K562 (cell line): ENCODE data around the gene INTS2. TPM values are rescaled to one million over a fixed set of nuclear protein-coding genes. Genes with fewer than 3 reads are reported as not detected.
A peak's percentile ranks its signal among the peaks of the same experiment; 100 is the strongest.

Experiments
- ATAC-seq: fragments of 200-7000 bp; cut with Tn5 transposase; 3 replicates; pipeline ENCODE4 v1.9.1; 2020; ENCODE audit warnings: moderate library complexity
- BruUV-seq: library from RNA; stranded (reverse); fragments of 400-500 nt; replicated peaks from 2 replicates; lab custom pipeline; 2021; lab: Mats Ljungman, UMichigan
- CTCF ChIA-PET: fragments of 300-600 bp; formaldehyde crosslinking; extraction: SDS; loops from one replicate; lab custom pipeline; 2021; ENCODE audit warnings: low intra/inter-chr PET ratio; lab: Yijun Ruan, JAX
- POLR2A ChIA-PET: fragments of 300-600, 350-650 bp; sonication (Branson Sonifier 250); formaldehyde crosslinking; extraction: SDS; loops from one replicate; lab custom pipeline; 2021; ENCODE audit warnings: antibody characterized with exemption, inconsistent platforms; lab: Yijun Ruan, JAX
- DNase-seq, 4 experiments: peaks; one replicate each; pipeline versions ENCODE4 v3.0.0 to v3.0.0-alpha.2; 2011 to 2018; ENCODE audit warnings: low spot score in 3 of 4, mixed read lengths in 3 of 4; ENCODE audit errors: extremely low read depth in 1 of 4
- FAIRE-seq: peaks from 2 replicates; lab custom pipeline; 2011; peaks lifted over from hg19 to GRCh38; lab: Jason Lieb, UNC
- H2AFZ ChIP-seq: 2 replicates; pipeline ENCODE4 v1.6.0; 2011; ENCODE audit warnings: low read depth, low read length, control low read depth, inconsistent platforms
- H3K27ac ChIP-seq: fragments of 200-600 bp; 3 replicates; pipeline ENCODE4 v1.8.0; 2011; ENCODE audit warnings: low read depth, mild to moderate bottlenecking, control low read depth, inconsistent platforms, low read length, moderate library complexity, mixed read lengths; ENCODE audit errors: extremely low read depth
- H3K27me3 ChIP-seq, 2 experiments: fragments of 300-600 bp in 1 of 2; 2 replicates in 1 of 2; 3 replicates in 1 of 2; pipeline versions ENCODE4 v1.6.0 to v1.8.0; 2011; ENCODE audit warnings: inconsistent platforms in 2 of 2, low read length in 2 of 2, mild to moderate bottlenecking in 1 of 2, mixed read lengths in 1 of 2, moderate library complexity in 1 of 2; ENCODE audit not compliant: control insufficient read depth in 2 of 2, insufficient read depth in 2 of 2
- H3K36me3 ChIP-seq: fragments of 300-600 bp; 3 replicates; pipeline ENCODE4 v1.8.0; 2011; ENCODE audit warnings: mild to moderate bottlenecking, low read length, inconsistent platforms; ENCODE audit not compliant: control insufficient read depth, insufficient read depth
- H3K4me1 ChIP-seq, 2 experiments: fragments of 200-600 bp in 1 of 2; replicated peaks in 1 of 2; 2 replicates in 1 of 2; 3 replicates in 1 of 2; pipeline versions ENCODE4 v1.5.1 to v1.8.0; 2011; ENCODE audit warnings: inconsistent platforms in 2 of 2, low read length in 2 of 2, mild to moderate bottlenecking in 1 of 2, mixed read lengths in 1 of 2, moderate library complexity in 1 of 2; ENCODE audit not compliant: control insufficient read depth in 2 of 2, insufficient read depth in 2 of 2
- H3K4me2 ChIP-seq: 2 replicates; pipeline ENCODE4 v1.6.1; 2011; ENCODE audit warnings: low read length, control low read depth, inconsistent platforms, mixed read lengths; ENCODE audit not compliant: insufficient read depth
- H3K4me3 ChIP-seq: fragments of 200-600 bp; sonication (generic), shearing (Covaris generic); 2 replicates; pipeline ENCODE4 v1.5.1; 2016; ENCODE audit warnings: control low read depth, inconsistent platforms
- H3K79me2 ChIP-seq: fragments of 200-600 bp; 3 replicates; pipeline ENCODE4 v1.8.0; 2011; ENCODE audit warnings: low read length, inconsistent platforms; ENCODE audit not compliant: control insufficient read depth, insufficient read depth
- H3K9ac ChIP-seq, 2 experiments: 2 replicates each; pipeline versions ENCODE4 v1.6.0 to v1.6.1; 2011; ENCODE audit warnings: low read depth in 2 of 2, low read length in 2 of 2, control low read depth in 1 of 2, inconsistent platforms in 1 of 2, mild to moderate bottlenecking in 1 of 2, mixed read lengths in 1 of 2; ENCODE audit not compliant: insufficient read depth in 1 of 2
- H3K9me1 ChIP-seq: one replicate; pipeline ENCODE4 v1.6.0; 2011; ENCODE audit warnings: inconsistent platforms, mild to moderate bottlenecking, low read length, moderate library complexity; ENCODE audit not compliant: control insufficient read depth, insufficient read depth
- H3K9me3 ChIP-seq: replicated peaks from 2 replicates; pipeline ENCODE4 v1.5.1; 2011; ENCODE audit warnings: low read depth, low read length, inconsistent platforms; ENCODE audit not compliant: control insufficient read depth, insufficient read depth
- H4K20me1 ChIP-seq: replicated peaks from 2 replicates; pipeline ENCODE4 v1.6.1; 2011; ENCODE audit warnings: low read length, inconsistent platforms, mixed read lengths; ENCODE audit not compliant: control insufficient read depth, insufficient read depth
- ARID4B ChIP-seq: sonication (generic); formaldehyde crosslinking; IDR thresholded peaks from 2 replicates; pipeline ENCODE4 v1.8.0; 2022; ENCODE audit warnings: mild to moderate bottlenecking, missing genetic modification reagents
- NFRKB ChIP-seq: fragments of 450-650 bp; IDR thresholded peaks from 2 replicates; pipeline ENCODE4 v1.6.1; 2016; ENCODE audit warnings: low read depth
- SNAPC5 ChIP-seq: fragments of 250-450 bp; sonication (Bioruptor Pico); IDR thresholded peaks from 2 replicates; pipeline ENCODE4 v1.8.0; 2021; ENCODE audit warnings: moderate library complexity, mild to moderate bottlenecking, inconsistent platforms
- ZBTB11 ChIP-seq, 3 experiments: fragments of 200-800 bp in 1 of 3; fragments of 250-450 bp in 1 of 3; fragments of 450-650 bp in 1 of 3; sonication (Bioruptor Pico) in 1 of 3; sonication (Bioruptor generic) in 1 of 3; formaldehyde crosslinking in 1 of 3; IDR thresholded peaks; 2 replicates each; pipeline versions ENCODE4 v1.6.1 to v1.8.0; 2016 to 2022; ENCODE audit warnings: mild to moderate bottlenecking in 2 of 3, missing genetic modification characterization in 2 of 3, missing compliant biosample characterization in 1 of 3, moderate library complexity in 1 of 3
- WGBS: fragments of 100-300 bp; shearing (Covaris generic); methylation state at CpG from one replicate; pipeline ENCODE4 v1.1.6; 2016; ENCODE audit warnings: low coverage, mixed read lengths; ENCODE audit not compliant: insufficient coverage; ENCODE audit errors: missing lambda C conversion rate; 5-methylcytosine and 5-hydroxymethylcytosine counted together
- in situ Hi-C: fragments of 300-500 bp; cut with MboI; formaldehyde crosslinking; loops from 4 replicates; pipeline ENCODE4 v1.15.0; 2018; ENCODE audit warnings: inconsistent platforms, mixed read lengths
- intact Hi-C: fragments of 100-400 bp; cut with micrococcal nuclease; formaldehyde crosslinking; loops from 2 replicates; pipeline ENCODE4 v1.14.2; 2022
- polyA plus RNA-seq, 8 experiments: library from polyadenylated mRNA; depleted of rRNA in 4 of 8; stranded (reverse) in 5 of 8; unstranded in 3 of 8; fragments of >200 nt; fragmentation: Nextera tagmentation in 2 of 8; fragmentation: Illumina TruSeq in 1 of 8; extraction: Ambion mirVana in 2 of 8; extraction: Trizol in 1 of 8; gene quantifications; 2 replicates each; pipeline versions ENCODE4 v1.2.1 to v1.2.3, GENCODE V29; 2011 to 2014; ENCODE audit warnings: inconsistent platforms in 1 of 8, missing spikeins in 1 of 8
- total RNA-seq, 7 experiments: library from RNA; depleted of rRNA in 6 of 7; stranded (reverse); fragments of >200 nt in 6 of 7; fragmentation: Illumina TruSeq in 2 of 7; extraction: Trizol in 2 of 7; gene quantifications; 2 replicates each; pipeline versions ENCODE4 v1.2.1 to v1.2.3, GENCODE V29; 2011 to 2021; ENCODE audit warnings: low replicate concordance in 1 of 7

Gene INTS2
- total and polyA plus RNA-seq, 9 of the 15 experiments (the other 6 are each of a cell fraction or from before 2014, with no cell fraction given), result 4.8 to 24.7 (median 12.8) TPM

- Histone ChIP-seq H4K20me1 (no peaks in the 10 kb centered on the region), H3K9me1 (no peaks in the 10 kb centered on the region), H3K9ac (no peak overlapping the region), H3K36me3 (peaks cover 65% of the 10 kb centered on the region), H3K27me3 (no peaks in the 10 kb centered on the region), H3K27ac (no peak overlapping the region), H3K79me2 (no peaks in the 10 kb centered on the region), H2AFZ (no peak overlapping the region), H3K4me2 (no peak overlapping the region), H3K4me3 (no peak overlapping the region), H3K9me3 (no peaks in the 10 kb centered on the region), H3K4me1 (no peaks in the 10 kb centered on the region)
- in situ Hi-C loops (no loop called here), intact Hi-C loops (no loop called here)
- FAIRE-seq, result no peak
- POLR2A ChIA-PET, result no interaction called here
- CTCF ChIA-PET, result no interaction called here
- no peak for DNase-seq
- WGBS, result 98% methylated on average over 7 of the region's 7 CpGs
- ATAC-seq, result no peak
- no peak for TF ChIP-seq SNAPC5 (CRISPR knock-in tag)
- peak in 1 of 3 experiments; percentile 91; a peak in 2 of 6 replicates for TF ChIP-seq ZBTB11 (CRISPR knock-in tag; IDR thresholded peaks at IDR 0.05)
- TF ChIP-seq NFRKB, result no peak
- TF ChIP-seq ARID4B (CRISPR knock-in tag), result no peak
- BruUV-seq, result no TSS peak
Measured at GRCh38 chr17:61908292-61909037, 19.3 kb downstream of the INTS2 start.
